ENCODE data around the gene PRTN3.

PRTN3 gene

DNA sequence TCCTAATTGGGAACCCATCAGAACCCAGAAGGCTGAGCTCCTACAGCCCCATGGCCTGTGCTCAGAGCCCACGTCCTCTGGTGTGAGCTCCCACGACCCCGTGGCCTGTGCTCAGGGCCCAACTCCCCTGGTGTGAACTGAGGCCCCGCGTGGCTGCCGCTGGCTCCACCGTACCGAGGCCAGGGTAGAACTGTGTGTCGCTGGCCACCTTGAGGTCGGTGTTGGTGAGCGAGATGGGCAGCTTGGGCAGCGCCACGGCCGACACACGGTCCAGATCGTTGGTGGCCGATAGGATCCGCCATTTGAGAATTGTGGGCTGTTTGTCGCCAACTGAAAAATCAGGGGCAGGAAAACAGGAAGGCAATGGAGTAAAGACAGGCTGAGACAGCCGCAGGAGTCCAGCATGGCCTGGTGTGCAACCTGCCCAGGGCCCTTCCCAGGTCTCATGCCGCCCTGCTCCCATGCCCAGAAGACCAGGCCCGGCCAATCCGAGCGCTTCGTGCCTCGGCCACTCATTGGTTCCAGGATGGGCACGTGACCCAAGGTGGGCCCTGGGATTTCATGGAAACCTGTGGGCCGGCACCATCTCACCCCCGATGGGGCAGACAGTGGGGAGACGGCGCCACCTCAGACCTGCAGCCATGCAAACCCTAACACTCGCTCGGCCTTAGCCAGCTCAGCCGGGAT lies 40.7 kb downstream of the PRTN3 start:
- ChIA-PET CTCF (interaction anchor here (1.0 to 2.8 kb wide), 4 partner anchors 12 to 111 kb away, joined by 3 to 9 read pairs (median 4); partner anchors contain the start of genes MED16 and RNU6-9), POLR2A (no interaction called here)
- DNase-seq (ENCODE audit: extremely low spot score) = no peak
- TF ChIP-seq, protein P1, sequence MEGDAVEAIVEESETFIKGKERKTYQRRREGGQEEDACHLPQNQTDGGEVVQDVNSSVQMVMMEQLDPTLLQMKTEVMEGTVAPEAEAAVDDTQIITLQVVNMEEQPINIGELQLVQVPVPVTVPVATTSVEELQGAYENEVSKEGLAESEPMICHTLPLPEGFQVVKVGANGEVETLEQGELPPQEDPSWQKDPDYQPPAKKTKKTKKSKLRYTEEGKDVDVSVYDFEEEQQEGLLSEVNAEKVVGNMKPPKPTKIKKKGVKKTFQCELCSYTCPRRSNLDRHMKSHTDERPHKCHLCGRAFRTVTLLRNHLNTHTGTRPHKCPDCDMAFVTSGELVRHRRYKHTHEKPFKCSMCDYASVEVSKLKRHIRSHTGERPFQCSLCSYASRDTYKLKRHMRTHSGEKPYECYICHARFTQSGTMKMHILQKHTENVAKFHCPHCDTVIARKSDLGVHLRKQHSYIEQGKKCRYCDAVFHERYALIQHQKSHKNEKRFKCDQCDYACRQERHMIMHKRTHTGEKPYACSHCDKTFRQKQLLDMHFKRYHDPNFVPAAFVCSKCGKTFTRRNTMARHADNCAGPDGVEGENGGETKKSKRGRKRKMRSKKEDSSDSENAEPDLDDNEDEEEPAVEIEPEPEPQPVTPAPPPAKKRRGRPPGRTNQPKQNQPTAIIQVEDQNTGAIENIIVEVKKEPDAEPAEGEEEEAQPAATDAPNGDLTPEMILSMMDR (IDR thresholded peaks at IDR 0.05; ENCODE audit: control extremely low read depth, extremely low read depth, low read depth, missing control alignments) = no peak

DNA sequence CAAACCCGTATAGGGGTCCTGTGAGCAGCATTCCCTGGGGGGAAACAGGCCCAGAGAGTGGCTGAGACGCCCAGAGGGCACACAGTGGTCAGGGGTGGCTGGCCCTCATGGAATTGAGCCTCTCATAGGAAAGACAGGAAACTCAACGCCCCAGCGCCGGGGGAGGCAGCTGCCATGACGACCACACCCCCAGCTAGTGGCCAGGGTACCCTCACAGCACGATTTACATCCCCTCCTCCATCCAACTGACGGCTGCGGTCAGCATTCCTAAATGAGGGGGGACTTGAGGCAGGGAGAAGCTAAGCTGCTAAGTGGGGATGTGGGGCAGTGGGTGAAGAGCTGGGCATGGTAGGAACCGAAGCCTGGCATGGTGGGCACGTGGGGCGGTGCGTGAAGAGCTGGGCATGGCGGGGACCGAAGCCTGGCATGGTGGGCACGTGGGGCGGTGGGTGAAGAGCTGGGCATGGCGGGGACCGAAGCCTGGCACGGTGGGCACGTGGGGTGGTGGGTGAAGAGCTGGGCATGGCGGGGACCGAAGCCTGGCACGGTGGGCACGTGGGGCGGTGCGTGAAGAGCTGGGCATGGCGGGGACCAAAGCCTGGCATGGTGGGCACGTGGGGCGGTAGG lies 42.2 kb downstream of the PRTN3 start:
- ChIA-PET CTCF (interaction anchor here (1.3 to 2.8 kb wide), 3 partner anchors 19 to 361 kb away, joined by 3 to 9 read pairs (median 3); no protein-coding TSS in a partner anchor), POLR2A (no interaction called here)
- DNase-seq (ENCODE audit: extremely low spot score) = no peak
- TF ChIP-seq, protein P1 (IDR thresholded peaks at IDR 0.05; ENCODE audit: control extremely low read depth, extremely low read depth, low read depth, missing control alignments) = no peak

DNA sequence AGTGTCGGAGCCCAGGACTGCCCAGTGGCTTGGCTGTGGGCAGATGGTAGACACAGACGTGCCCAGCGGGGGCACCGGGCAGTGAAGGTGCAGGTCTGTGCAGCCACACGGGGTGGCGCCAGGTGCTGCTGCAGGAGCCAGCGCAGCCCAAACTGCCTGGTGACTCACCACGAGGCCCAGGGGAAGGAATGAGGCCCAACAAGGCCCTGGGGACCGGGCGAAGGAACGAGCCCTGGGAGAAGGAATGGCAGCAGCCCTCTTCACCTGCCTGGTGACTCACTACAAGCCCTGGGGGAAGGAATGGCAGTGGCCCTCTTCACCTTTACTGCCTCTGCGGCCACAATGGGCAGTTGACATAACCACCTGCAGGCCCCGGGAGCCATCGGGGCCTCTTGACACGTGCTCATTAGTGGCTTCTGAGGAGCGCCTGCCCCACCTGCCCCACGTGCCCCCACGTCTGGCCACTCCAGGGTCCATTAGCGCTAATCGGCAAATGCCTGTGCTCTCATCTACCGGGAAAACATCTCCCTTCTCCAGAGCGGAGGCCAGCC lies 42.9 kb downstream of the PRTN3 start:
- CTCF ChIA-PET = interaction anchor here (1.4 to 2.8 kb wide), 2 partner anchors 114 to 361 kb away, joined by 3 to 9 read pairs; no protein-coding TSS in a partner anchor

DNA sequence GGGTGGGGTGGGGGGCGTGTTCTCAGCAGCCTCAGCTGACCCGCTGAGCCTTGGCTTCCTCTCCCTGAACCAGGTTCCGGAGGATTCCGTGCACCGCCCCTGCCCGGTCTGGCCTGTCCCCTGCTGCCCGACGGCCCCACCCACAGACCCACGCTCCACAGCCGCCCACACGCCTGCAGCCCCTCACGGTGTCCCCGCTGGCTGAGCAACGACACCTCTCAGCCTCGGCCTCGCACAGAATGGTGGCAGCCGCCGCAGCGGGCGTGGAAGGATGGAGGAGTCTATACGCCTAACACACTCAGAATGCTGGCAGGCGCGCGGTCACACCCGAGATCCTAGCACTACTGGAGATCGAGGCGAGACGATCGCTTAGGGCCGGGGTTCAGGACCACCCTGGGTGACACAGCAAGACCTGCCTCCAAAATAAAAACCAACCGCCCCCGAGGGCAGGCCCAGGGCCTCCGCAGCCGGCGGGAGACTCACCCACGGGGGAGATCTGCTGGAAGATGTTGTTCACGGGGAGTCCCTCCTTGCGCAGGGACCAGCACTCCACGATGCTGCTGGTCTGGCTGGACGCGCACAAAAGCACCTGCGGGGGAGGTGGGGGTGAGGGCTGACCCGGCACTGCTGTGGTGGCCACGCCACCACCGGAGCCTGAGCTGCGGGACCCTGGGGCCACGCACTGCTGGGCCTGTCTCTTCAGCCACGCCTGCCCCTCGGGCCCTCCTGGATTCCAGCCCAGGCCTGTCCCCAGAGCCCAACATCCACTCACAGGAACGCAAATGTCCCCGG lies 43.8 kb downstream of the PRTN3 start:
- no peak for DNase-seq (ENCODE audit: extremely low spot score)
- TF ChIP-seq, protein P1 (IDR thresholded peaks at IDR 0.05; ENCODE audit: control extremely low read depth, extremely low read depth, low read depth, missing control alignments) = no peak
- POLR2A ChIA-PET = no interaction called here
- CTCF ChIA-PET = no interaction called here

More for the DNA sequence above, 42.9 kb downstream of the PRTN3 start:
- TF ChIP-seq, protein P1 (IDR thresholded peaks at IDR 0.05; ENCODE audit: control extremely low read depth, extremely low read depth, low read depth, missing control alignments) = no peak
- POLR2A ChIA-PET = no interaction called here
- no peak for DNase-seq (ENCODE audit: extremely low spot score)

DNA sequence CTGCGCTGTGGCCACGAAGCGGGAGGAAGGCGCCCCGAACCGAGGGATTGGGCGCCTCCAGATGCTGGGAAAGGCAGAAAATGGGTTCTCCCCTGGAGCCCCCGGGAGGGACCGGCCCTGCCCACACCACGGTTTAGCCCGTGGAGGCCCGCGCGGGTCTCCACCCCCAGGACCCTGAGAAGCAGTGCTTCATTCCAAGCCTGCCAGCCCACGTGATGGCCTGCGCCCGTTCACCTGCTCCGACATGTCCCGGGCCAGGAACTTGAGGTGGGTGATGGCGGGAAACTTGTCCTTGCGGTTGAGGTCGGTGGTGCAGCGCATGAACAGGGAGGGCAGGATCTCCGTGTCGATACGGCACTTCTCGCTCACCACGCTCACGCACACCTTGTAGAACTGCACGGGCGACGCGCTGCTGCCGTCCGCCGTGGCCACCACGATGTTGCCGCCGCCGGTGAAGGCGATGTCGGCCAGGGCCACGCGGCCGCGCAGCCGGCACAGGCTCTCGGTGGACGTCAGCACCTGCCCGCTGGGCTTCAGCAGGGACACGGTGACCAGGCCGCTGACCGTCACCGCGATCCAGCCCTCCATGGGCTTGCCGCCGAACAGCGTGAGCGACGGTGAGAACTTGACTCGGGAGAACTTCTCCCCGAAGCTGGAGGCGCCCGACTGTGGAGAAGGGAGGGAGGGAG lies 44.9 kb downstream of the PRTN3 start:
- ChIA-PET CTCF (no interaction called here), POLR2A (no interaction called here)
- DNase-seq (ENCODE audit: extremely low spot score) = no peak
- TF ChIP-seq, protein P1 (IDR thresholded peaks at IDR 0.05; ENCODE audit: control extremely low read depth, extremely low read depth, low read depth, missing control alignments) = no peak

DNA sequence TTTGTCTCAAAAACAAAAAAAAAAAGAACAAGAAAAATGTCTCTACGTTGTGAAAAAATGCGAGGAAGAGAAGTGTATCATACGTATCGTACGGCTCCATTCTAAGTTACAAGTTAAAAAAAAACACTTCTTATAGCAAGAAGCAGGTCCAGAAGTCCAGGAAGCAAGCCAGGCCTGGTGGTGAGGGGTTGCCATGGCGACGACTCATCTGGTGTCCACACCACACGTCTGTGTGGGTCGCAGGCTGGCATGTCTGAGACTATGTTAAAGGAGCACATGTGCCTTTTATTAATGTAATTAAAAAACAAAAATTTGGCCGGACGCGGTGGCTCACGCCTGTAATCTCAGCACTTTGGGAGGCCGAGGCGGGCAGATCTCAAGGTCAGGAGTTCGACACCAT lies 46.3 kb downstream of the PRTN3 start:
- TF ChIP-seq, protein P1 (IDR thresholded peaks at IDR 0.05; ENCODE audit: control extremely low read depth, extremely low read depth, low read depth, missing control alignments) = no peak
- ChIA-PET POLR2A (no interaction called here), CTCF (no interaction called here)
- DNase-seq (ENCODE audit: extremely low spot score) = no peak

Measured in GM10248 (cell line).